ENCODE data around the gene KRTAP9-2.
"Not testable (repeated sequence)": the region's sequence is repeated elsewhere in the genome, so short reads cannot be mapped to it uniquely, and the experiment has no call there.

KRTAP9-2 gene

DNA sequence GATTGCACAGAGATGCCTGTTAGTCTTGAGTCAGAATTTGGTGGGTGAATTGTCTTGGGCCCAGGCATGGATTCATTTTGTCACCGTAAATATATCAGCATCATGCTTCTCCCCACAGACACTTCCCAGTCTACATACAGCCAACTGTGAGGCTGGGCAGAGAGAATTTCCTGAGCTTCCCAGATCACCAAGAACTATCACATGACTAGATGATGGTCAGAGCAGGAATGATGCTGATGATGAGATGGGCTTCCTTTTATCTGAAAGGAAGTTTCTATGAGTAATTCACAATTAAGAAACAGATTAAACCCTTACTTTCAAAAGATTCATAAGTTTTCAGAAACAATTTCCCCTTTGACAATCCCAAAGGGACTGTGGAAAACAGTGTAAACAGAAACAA lies 28.4 kb downstream of the KRTAP9-2 start:
- no peaks in the 10 kb centered on the region for H3K36me3 ChIP-seq (replicated peaks; ENCODE audit: insufficient read depth, low read length)
- no peak overlapping the region for H3K9ac ChIP-seq (ENCODE audit: low read length)
- H3K27ac ChIP-seq (ENCODE audit: low read length), result no peak overlapping the region
- H2AFZ ChIP-seq (ENCODE audit: low read length), result no peak overlapping the region
- H3K4me3 ChIP-seq (ENCODE audit: low read length), result no peak overlapping the region
- no peaks in the 10 kb centered on the region for H3K27me3 ChIP-seq (replicated peaks; ENCODE audit: insufficient read depth, low read length)
- no peak overlapping the region for H3K4me2 ChIP-seq (ENCODE audit: low read depth, low read length)
- no peak for DNase-seq
- no peaks in the 10 kb centered on the region for H3F3A ChIP-seq (ENCODE audit: insufficient read depth, low read length)
- TF ChIP-seq EZH2phosphoT487 (IDR thresholded peaks at IDR 0.05; ENCODE audit: low read length) (no peak), EZH2 (optimal IDR thresholded peaks at IDR 0.05; ENCODE audit: low read depth, low read length) (no peak)
- TF ChIP-seq, protein P1, sequence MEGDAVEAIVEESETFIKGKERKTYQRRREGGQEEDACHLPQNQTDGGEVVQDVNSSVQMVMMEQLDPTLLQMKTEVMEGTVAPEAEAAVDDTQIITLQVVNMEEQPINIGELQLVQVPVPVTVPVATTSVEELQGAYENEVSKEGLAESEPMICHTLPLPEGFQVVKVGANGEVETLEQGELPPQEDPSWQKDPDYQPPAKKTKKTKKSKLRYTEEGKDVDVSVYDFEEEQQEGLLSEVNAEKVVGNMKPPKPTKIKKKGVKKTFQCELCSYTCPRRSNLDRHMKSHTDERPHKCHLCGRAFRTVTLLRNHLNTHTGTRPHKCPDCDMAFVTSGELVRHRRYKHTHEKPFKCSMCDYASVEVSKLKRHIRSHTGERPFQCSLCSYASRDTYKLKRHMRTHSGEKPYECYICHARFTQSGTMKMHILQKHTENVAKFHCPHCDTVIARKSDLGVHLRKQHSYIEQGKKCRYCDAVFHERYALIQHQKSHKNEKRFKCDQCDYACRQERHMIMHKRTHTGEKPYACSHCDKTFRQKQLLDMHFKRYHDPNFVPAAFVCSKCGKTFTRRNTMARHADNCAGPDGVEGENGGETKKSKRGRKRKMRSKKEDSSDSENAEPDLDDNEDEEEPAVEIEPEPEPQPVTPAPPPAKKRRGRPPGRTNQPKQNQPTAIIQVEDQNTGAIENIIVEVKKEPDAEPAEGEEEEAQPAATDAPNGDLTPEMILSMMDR (IDR thresholded peaks at IDR 0.05; ENCODE audit: low read length), result no peak
- no peaks in the 10 kb centered on the region for H3K79me2 ChIP-seq (ENCODE audit: low read length)
- H3K9me2 ChIP-seq (replicated peaks; ENCODE audit: insufficient read depth, low read length), result no peaks in the 10 kb centered on the region
- no peaks in the 10 kb centered on the region for H4K20me1 ChIP-seq (ENCODE audit: insufficient read depth, low read length)
- H3K9me3 ChIP-seq (replicated peaks; ENCODE audit: insufficient read depth, low read length), result no peaks in the 10 kb centered on the region
- H3K4me1 ChIP-seq (ENCODE audit: low read length), result no peaks in the 10 kb centered on the region

DNA sequence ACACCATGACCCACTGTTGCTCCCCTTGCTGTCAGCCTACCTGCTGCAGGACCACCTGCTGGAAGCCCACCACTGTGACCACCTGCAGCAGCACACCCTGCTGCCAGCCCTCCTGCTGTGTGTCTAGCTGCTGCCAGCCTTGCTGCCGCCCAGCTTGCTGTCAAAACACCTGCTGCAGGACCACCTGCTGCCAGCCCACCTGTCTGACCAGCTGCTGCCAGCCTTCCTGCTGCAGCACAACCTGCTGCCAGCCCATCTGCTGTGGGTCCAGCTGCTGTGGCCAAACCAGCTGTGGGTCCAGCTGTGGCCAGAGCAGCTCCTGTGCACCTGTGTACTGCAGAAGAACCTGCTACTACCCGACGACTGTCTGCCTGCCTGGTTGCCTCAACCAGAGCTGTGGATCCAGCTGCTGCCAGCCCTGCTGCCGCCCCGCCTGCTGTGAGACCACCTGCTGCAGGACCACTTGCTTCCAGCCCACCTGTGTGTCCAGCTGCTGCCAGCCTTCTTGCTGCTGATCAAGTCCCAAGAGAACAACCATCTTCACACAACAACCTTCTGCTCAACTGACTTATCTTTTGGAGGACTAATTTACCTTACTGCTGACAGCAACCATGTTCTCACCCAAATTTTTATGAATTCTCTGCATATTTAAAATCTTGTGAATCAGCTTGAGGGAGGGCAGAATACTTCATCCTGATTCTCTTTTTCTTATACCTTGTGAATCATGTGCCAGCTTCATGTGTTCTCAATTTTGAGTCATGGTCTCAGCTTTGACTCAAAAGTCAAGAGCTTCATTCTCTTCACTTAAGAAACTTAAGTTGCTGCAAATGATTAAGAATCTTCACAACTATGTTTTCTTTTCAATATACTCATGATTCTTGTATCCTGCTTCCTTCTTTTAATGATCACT lies 29.2 kb downstream of the KRTAP9-2 start, which contains the start of gene KRTAP9-9:
Gene KRTAP9-9 (plus strand): TSS at position 4 of the 910 bp plus-strand sequence.
- not testable (repeated sequence) for DNase-seq; H4K20me1 ChIP-seq (ENCODE audit: insufficient read depth, low read length); H3K4me3 ChIP-seq (ENCODE audit: low read length); H3K79me2 ChIP-seq (ENCODE audit: low read length); H3K36me3 ChIP-seq (replicated peaks; ENCODE audit: insufficient read depth, low read length); H2AFZ ChIP-seq (ENCODE audit: low read length); H3F3A ChIP-seq (ENCODE audit: insufficient read depth, low read length); H3K27me3 ChIP-seq (replicated peaks; ENCODE audit: insufficient read depth, low read length); H3K4me2 ChIP-seq (ENCODE audit: low read depth, low read length); H3K9me2 ChIP-seq (replicated peaks; ENCODE audit: insufficient read depth, low read length); H3K9ac ChIP-seq (ENCODE audit: low read length); H3K27ac ChIP-seq (ENCODE audit: low read length); H3K4me1 ChIP-seq (ENCODE audit: low read length); H3K9me3 ChIP-seq (replicated peaks; ENCODE audit: insufficient read depth, low read length)

DNA sequence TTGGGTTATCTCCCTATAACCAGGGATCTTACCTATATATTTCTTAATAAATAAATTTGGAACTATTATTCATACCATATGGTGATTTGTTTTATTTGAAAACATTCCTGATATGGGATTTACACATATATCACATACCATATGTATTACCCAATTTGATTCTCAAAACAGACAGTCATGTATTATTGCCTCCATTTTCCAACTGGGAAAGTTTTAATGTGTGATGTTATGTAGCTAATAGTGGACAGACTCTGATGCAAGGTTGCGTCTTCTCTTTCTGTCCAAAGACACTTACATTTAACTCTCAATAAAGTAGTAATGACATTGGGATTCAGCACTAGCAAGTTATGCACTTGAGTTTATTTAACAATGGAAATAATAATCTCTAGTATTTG lies 29.8 kb downstream of the KRTAP9-2 start:
- Histone ChIP-seq H3K9me3 (replicated peaks; ENCODE audit: insufficient read depth, low read length) (no peaks in the 10 kb centered on the region), H3K79me2 (ENCODE audit: low read length) (no peaks in the 10 kb centered on the region), H3K4me1 (ENCODE audit: low read length) (no peaks in the 10 kb centered on the region), H3K4me2 (ENCODE audit: low read depth, low read length) (no peak overlapping the region), H4K20me1 (ENCODE audit: insufficient read depth, low read length) (no peaks in the 10 kb centered on the region), H3K9me2 (replicated peaks; ENCODE audit: insufficient read depth, low read length) (no peaks in the 10 kb centered on the region), H3K36me3 (replicated peaks; ENCODE audit: insufficient read depth, low read length) (no peaks in the 10 kb centered on the region), H3F3A (ENCODE audit: insufficient read depth, low read length) (no peaks in the 10 kb centered on the region), H3K4me3 (ENCODE audit: low read length) (no peak overlapping the region), H3K9ac (ENCODE audit: low read length) (no peak overlapping the region), H3K27ac (ENCODE audit: low read length) (no peak overlapping the region), H2AFZ (ENCODE audit: low read length) (no peak overlapping the region), H3K27me3 (replicated peaks; ENCODE audit: insufficient read depth, low read length) (no peaks in the 10 kb centered on the region)
- DNase-seq, result no peak
- TF ChIP-seq, protein P1 (IDR thresholded peaks at IDR 0.05; ENCODE audit: low read length), result no peak

DNA sequence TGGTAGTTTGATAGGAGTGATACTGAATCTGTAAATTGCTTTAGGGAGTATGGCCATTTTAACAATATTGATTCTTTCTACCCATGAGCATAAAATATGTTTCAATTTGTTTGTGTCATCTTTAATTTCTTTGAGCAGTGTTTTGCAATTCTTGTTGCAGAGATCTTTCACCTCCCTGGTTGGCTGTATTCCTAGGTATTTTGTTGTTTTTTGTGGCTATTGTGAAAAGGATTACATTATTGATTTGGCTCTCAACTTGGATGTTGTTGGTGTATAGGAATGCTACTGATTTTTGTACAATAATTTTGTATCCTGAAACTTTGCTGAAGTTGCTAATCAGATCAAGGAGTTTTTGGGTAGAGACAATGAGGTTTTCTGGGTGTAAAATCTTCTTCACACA lies 32.0 kb downstream of the KRTAP9-2 start:
- no peak for DNase-seq
- Histone ChIP-seq H3K4me1 (ENCODE audit: low read length) (no peaks in the 10 kb centered on the region), H4K20me1 (ENCODE audit: insufficient read depth, low read length) (no peaks in the 10 kb centered on the region), H3F3A (ENCODE audit: insufficient read depth, low read length) (no peaks in the 10 kb centered on the region), H3K79me2 (ENCODE audit: low read length) (no peaks in the 10 kb centered on the region), H3K9me3 (replicated peaks; ENCODE audit: insufficient read depth, low read length) (no peaks in the 10 kb centered on the region), H3K4me2 (ENCODE audit: low read depth, low read length) (no peak overlapping the region), H3K36me3 (replicated peaks; ENCODE audit: insufficient read depth, low read length) (no peaks in the 10 kb centered on the region), H3K9ac (ENCODE audit: low read length) (no peak overlapping the region), H3K27ac (ENCODE audit: low read length) (no peak overlapping the region), H3K4me3 (ENCODE audit: low read length) (no peak overlapping the region), H3K9me2 (replicated peaks; ENCODE audit: insufficient read depth, low read length) (no peaks in the 10 kb centered on the region), H2AFZ (ENCODE audit: low read length) (no peak overlapping the region), H3K27me3 (replicated peaks; ENCODE audit: insufficient read depth, low read length) (no peaks in the 10 kb centered on the region)
- no peak for TF ChIP-seq EZH2phosphoT487 (IDR thresholded peaks at IDR 0.05; ENCODE audit: low read length)
- TF ChIP-seq, protein P1 (IDR thresholded peaks at IDR 0.05; ENCODE audit: low read length), result no peak
- no peak for TF ChIP-seq EZH2 (optimal IDR thresholded peaks at IDR 0.05; ENCODE audit: low read depth, low read length)
